NCI-H226 (cell line): ENCODE data around the gene TWSG1.
"Not testable (repeated sequence)": the region's sequence is repeated elsewhere in the genome, so short reads cannot be mapped to it uniquely, and the experiment has no call there.

Source experiments
- DNase-seq: peaks from one replicate; pipeline ENCODE4 v3.0.0-alpha.2; 2015

The TWSG1 gene

DNA sequence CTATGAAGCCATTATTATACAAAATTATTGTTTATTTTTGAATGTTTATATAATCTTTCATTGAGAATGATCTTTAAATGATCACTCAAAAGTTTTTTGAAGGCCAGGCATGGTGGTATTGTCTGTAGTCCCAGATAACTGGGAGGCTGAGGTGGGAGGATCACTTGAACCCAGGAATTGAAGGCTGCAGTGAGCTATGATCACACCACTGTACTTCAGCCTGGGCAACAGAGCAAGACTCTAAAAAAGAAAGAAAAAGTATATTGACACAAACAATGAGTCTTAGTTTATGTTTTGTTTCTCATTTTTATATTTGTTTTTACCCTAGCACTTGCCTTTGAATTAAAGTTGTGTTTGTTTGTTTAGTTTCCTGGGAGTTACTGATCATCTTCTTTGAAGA, 2.3 kb downstream of the TWSG1 start:
- no peak for DNase-seq

DNA sequence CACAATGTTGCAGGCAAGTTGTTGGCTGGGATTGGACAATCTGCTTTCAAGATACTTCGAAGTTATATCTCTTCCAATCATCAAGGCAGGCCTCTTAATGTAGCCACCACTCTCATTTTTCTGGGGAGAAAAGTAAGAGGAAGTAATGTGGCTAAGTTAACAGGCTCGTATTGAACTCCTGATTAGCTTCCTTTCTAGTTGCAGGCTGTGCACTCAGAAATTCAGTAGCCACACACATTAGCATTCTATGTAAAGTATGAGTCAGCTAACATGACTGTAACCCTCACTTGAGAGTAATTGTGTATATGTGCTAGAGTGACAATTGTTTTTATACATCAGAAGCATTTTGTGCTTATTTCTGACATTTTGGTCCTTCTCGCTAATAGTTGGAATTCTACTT, 3.3 kb downstream of the TWSG1 start:
- no peak for DNase-seq

DNA sequence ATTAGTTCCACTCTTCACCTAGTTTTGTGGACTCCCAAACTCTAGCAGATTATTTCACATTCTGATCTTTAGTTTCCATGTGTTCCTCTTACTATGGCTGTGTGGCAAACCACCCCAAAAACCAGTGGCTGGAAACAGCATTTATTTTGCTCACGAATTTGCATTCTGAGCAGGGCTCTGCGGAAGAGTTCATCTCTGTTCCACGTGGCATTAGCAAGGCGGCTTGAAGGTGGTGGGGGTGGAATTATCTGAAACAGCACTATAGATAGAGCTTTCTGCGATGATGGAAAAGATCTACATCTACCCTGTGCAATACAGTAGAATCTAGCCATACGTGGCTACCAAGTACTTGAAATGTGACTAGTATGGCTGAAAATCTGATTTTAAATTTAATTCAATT, 5.9 kb downstream of the TWSG1 start:
- DNase-seq, result no peak

DNA sequence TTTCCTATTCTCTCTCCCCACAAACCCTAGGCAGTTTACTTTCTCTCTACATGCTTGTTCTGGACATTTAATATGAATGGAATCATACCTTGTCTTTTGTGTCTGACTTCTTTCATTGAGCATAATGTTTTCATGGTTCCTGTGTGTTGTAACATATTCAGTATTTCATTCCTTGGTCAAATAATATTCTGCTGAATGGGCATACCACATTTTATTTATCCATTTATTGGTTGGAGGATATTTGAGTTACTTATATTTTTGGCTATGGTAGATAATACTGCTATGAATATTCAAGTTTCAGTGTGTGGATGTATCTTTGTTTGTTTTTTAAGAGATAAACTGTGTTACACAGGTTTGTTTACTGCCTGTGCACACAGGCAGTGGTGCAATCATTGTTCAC, 9.0 kb downstream of the TWSG1 start:
- no peak for DNase-seq

DNA sequence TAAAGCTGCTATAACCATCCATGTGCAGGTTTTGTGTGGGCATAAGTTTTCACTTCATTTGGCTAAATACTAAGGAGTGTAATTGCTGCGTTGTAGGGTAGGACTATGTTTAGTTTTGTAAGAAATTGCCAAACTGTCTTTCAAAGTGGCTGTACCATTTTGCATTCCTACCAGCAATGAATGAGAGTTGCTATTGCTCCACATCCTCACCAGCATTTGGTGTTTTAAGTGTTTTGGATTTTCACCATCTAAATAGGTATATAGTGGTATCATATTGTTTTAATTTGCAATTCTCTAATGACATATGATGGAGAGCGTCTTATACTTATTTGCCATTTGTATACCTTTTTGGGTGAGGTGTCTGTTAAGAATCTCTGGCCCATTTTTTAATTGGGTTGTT, 12.2 kb downstream of the TWSG1 start:
- DNase-seq, result no peak

DNA sequence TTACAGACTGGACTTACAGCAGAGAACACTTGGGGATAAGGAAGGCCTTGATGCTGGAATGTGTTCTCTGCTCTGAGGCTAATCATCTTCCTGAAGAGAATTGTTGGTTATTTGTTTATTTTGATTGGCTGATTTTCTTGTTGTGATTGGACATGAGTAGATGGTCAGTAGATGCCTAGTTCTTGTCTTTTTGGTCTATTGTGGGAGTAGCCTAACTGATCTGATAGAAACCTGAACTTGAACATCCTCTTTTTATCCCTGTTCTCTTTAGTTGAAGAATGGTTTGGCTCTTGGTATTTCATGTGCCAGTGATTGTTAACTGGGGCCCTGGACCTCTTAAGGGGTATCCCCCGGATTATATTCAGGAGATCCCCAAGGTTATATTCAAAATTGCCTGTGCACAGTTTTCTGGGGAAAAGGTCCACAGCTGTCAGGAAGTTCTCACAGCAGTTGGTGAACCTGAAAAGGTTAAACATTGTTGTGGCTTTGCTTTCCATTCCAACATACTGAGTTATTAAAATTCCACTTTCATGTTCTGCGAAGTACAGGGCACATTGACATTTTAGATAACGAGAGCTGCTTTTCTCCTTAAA, 13.6 kb downstream of the TWSG1 start:
- DNase-seq, result peak; percentile 51

DNA sequence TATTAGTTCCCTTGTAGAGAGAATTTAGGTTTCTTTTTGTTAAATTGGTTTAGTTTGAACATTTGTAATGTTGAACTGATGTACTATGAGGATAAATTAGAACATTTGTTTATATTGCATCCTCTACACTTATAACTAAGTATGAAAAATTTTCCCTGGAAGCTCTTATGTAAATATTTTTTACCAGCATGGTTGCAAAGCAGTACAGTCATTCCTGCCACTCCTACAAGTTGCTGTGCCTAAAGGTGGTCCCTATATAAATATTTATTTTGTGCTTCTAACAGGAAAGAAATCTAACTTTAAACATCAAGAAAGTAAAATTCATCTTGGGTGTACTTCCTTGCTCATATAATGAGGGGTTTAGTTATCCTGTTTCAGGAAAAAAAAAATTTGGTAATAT, 14.2 kb downstream of the TWSG1 start:
- DNase-seq, result no peak

DNA sequence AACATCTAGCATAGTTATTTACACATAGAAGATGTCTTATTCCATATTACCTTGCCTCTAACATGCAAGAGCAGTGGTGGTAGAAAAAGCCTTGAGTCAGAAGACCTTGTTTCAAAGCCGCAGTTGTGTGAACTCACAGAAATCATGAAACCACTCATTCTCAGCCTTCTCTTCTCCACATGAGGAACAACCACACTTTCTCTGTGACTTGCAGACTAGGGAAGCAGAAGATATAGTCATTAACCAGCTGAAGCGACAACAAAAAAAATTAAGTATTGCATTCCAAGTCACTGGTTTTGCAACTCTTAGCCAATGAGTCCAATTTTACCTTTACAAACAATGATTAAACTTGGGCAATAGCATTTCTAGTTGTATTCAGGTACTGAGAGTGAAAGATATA, 19.0 kb downstream of the TWSG1 start:
- DNase-seq, result no peak

DNA sequence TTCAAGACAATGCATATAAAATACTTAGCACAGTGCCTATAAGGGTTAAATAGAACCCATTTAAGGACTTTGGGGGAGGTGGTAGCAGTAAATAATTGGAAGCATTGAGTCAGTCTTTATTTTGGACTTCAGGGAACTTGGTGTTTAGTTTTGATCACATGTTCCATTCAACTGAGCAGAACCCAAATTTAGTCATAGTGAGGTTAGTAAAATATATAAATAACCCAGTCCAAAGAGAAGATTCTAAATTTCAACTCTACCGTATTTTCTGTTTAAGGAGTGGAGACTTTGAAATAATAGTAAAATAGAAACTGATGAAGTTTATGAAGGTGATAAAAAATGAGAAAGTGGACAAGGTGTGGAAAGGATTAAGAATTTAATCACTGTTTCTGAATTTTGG, 19.7 kb downstream of the TWSG1 start:
- DNase-seq, result no peak

DNA sequence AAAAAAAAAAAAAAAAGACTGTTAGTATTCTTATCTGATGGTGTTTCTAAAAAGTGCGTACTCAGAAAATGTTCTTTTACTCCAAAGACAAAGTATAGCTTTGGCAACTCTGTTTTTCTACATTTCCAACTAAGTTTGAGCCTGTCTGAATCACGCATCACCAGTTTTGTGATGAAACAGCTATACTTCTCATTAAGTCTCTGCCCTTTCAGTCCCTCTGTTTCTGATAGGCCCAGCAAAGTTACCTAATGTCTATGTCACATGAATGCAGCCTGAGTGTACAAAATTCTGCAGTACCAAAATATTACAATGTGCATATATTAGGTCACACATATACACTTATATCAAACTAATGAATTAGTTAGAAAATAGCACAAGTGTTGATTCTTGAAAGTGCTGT, 22.4 kb downstream of the TWSG1 start:
- no peak for DNase-seq

DNA sequence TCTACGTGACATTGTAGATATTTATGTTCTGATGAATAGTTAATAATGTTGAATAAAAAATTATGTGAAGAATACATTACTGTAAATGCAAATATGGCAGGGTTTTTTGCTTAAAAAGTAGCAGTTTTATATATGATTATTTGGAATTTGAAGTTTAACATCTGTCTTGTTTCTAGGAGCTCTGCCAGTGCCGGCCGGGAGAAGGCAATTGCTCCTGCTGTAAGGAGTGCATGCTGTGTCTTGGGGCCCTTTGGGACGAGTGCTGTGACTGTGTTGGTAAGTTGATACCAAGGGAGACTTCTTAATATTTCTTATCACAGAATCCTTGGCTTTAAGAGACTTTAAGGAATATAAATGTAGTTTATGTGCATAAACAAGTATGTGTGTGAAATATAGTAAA, 25.2 kb downstream of the TWSG1 start:
- no peak for DNase-seq

DNA sequence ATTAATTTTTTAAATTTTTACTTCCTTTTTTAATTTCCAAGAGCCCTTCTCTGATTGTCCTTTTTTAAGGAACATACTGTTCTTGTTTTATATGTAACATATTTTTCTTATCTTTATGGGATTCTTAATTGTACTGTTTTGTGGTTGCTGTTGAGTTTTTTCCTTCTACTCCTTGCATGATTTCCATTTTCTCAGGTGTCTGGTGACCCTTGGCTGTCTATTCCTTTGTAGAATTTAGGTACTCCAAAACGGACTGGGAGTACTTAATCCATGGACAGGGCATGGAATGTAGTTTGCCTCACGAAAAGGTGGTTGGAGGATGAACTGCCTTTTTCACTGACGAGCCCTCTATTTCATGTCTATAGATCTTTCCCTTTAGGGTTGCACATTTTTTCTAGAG, 26.6 kb downstream of the TWSG1 start:
- no peak for DNase-seq

DNA sequence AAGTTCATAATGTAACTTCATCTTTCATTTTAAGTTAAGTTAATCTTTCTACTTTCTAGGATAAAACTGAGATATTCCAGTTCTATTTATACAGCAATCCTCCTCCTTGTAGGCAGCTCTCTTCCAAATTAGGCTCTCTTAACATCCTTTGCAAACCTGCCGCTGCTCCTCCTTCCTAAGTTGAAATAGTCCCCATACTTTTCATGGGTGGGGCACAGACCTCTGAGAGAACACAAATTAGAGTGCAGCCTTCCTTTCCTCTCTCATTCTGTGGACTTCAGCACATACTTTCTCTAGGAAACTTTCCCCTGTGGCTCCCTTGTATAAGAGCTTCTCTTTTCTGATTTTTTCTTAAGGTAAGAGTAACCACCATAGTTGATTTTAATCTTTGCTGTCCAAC, 28.3 kb downstream of the TWSG1 start:
- peak; percentile 18 for DNase-seq

DNA sequence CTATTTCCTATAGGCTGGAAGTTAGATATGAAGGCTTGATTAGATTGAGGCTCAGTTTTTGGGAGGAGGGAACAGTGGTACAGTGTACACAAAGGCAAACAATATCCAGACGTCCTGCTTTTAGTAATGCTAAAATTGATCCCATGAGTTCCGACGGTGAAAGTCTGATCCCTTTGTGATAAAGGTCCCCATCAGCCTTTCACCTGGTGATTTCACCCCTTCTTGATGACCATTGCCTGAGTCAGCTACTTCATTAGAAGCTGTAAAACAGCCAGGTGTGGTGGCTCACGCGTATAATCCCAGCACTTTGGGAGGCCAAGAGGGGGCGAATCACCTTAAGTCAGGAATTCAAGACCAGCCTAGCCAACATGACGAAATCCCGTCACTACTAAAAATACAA, 29.7 kb downstream of the TWSG1 start:
- no peak for DNase-seq

DNA sequence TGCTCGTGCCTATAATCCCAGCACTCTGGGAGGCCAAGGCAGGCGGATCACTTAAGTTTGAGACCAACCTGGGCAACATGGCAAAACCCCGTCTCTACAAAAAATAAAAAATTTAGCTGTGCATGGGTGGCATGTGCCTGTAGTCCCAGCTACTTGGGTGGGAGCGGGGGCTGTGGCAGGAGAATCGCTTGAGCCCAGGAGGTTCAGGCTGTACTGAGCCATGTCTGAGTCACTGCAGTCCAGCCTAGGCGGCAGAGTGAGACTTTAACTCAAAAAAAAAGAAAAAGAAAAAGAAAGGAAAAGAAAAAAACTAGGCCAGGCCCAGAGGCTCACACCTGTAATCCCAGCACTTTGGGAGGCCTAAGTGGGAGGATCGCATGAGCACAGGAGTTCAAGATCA, 30.8 kb downstream of the TWSG1 start:
- DNase-seq, result no peak

DNA sequence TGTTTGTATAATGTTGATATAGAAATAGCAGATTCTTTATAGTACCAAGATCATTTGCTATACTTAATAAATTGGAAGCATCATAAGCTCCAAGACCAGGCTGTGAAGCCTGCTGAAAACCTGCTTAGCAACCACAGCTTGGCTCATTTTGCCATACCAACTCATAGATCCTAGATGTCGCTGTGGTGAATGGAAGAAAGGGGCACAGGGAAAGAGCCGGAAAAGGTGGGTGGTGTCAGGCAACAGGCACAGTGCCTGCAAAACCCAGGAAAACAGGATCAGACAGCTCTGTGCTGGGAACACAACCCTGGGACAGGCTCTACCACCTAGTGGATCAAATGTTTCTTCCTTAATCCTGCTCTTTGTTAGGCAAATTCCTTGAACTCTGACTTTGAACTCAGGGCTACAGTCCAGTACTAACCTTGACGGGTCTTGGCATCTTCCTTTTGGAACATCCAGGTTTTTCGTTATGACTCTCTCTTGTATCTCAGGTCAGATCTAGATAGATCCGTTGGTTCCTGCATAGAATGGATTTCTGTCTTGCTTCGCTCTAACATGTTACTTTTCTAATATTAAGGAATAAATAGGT, 31.6 kb downstream of the TWSG1 start:
- DNase-seq, result no peak

DNA sequence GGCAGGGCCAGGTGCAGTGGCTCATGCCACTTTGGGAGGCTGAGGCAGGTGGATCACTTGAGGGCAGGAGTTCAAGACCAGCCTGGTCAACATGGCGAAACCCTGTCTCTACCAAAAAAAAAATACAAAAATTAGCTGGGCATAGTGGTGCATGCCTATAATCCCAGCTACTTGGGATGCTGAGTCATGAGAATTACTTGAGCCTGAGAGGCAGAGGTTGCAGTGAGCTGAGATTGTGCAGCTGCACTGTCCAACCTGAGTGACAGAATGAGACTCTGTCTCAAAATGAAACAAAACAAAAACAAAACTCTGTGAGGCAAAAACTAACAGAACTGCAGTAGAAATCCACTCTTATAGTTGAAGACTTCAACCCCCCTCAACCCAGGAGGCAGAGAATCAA, 38.7 kb downstream of the TWSG1 start:
- not testable (repeated sequence) for DNase-seq

DNA sequence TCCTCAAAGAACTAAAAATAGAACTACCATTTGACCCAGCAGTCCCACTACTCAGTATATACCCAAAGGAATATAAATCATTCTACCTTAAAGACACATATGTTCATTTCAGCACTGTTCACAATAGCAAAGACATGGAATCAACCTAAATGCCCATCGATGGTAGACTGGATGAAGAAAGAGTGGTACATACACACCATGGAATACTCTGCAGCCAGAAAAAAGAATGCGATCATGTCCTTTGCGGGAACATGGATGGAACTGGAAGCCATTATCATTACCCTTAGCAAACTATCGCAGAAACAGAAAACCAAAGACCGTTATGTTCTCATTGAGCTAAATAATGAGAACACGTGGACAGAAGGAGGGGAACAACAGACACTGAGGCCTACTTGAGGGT, 44.5 kb downstream of the TWSG1 start:
- DNase-seq, result no peak

DNA sequence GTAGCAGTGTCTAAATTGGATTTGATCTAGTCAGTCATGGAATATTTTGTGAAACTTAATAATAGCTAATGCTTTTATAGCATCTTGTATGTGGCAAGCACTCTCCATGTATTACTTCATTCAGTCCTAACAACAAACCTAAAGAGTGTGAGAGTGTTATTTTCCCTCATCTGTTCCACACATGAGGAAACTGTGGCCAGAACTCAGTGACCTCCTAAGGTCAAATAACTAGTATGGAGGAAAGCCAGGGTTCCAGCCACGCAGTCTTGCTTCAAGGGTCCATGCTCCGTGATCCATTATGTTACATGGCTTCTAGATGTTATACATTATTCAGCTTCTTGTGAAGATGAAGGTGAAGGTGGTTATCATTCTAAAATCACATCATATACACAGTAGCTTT, 45.5 kb downstream of the TWSG1 start:
- DNase-seq, result no peak

DNA sequence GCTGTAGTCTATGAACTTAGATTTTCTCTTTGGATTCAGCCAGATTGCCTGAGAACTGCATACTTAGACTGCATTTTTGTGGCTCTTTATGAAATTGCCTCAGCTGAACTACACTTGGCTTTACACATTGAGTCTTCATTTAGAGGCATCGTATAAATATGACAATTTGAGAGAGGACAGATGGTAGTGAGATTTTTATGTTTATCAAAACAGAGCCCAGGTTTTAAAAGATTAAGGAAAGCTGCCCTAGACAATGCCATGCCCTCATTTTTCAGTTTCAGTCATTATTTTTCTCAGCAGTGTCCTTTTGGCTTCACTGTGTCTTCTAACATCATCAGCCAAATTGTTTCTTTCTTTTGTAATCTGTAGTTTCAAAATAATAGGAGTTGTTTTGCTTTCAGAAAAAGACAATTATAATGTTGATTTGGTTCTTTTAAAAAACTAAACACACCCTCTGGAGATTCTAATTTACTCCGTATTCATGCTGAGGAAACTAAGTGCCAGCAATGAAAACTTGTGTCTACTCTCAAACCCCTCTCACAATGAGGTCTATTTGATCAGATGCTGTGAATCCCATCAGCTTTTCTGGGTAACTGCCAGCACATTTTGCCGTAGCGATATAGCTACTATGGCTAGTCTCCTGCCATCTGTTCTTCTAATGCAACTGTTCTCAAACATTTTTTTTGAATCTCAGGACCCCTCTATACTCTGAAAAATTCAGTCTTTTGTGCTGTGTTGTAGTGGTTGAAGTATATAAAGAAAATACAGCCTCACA, 46.2 kb downstream of the TWSG1 start:
- no peak for DNase-seq

DNA sequence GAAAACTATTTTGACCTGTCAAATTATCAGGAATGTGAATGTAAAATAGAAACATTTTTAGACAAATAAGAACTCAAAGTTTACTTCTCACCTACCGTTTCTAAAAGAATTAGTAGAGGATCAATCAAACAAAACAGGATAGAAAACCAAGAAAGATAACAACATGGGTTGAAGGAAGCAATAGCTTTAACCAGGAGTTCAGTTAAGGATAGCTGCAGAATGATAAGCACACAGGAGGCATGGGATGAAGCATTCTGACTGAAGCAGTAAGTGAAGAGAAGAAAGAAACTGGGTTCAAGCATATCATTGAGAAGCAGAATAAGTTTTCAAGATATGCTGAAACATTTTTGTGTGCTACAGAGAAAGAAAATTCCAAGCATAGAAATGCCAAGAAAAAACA, 52.3 kb downstream of the TWSG1 start:
- no peak for DNase-seq

DNA sequence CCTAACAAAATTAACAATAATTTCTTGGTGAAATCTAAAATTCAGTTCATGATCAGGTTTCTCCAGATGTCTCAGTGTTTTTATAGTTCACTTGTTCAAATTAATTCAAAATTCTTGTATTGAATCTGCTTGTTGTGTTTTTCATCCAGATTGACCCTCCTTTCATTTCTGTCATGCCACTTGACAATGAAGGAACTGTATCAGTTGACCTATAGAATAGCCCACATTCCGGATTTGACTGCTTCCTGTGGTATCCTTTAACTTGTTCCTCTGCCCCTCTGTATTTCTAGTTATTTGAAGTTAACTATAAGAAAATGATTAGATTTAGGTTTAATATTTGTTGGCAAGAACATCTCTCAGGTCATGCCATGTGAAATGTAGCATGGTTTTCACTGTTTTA, 53.3 kb downstream of the TWSG1 start:
- no peak for DNase-seq

DNA sequence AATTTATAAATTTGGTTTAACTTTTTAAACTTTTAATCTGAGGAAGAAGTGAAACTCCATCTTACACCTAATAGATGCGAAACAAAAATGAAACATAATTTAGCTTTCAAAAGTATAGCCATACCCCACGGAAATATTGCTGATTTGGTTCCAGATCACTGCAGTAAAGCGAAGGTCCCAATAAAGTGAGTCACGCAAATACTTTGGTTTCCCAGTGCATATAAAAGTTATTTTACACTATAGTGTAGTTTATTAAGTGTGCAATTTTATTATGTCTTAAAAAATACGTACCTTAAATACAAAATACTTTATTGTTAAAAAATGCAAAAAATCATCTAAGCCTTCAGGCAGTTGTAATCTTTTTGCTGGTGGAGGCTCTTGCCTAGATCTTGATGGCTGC, 55.1 kb downstream of the TWSG1 start:
- no peak for DNase-seq

DNA sequence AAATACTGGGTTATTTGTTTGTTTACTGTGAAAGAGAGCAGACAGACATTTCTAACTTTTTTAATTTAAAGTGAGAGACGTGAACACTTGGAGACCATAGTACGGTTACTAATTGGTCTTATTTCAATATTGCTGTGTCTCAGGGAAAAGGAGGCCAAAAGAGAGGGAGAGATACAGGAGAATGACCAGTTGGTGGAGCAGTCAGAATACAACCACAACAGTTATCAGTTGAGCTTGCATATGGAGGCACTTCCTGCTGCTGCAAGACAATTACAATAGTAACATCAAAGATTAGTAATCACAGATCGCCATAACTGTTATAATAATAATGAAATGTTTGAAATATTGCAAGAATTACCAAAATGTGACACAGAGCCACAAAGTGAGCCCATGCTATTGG, 58.2 kb downstream of the TWSG1 start:
- no peak for DNase-seq

DNA sequence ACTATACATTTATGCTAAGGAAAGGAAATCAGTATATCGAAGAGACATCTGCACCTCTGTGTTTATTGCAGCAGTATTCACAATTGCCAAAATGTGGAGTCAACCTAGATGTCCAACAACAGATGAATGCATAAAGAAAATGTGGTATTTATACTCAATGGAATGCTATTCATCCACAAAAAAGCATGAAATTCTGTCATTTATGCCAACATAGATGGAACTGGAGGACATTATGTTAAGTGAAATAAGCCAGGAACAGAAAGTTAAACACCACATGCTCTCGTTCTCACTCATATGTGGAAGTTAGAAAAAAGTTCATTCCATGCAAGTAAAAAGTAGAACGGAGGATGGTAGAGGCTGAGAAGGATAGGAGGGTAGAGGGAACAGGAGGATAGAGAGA, 59.5 kb downstream of the TWSG1 start:
- no peak for DNase-seq
